ENCODE results near the gene NEIL1. TPM values are rescaled to one million over a fixed set of nuclear protein-coding genes. Genes with fewer than 3 reads are reported as not detected.

The NEIL1 gene
- total RNA-seq, 1 experiment from 2014 or later, result 41.4 TPM

- H3K4me2 ChIP-seq (ENCODE audit: low read length), result peak within 1 kb of the TSS; percentile 92
- RAD21 ChIA-PET (ENCODE audit: low non-redundant PET in 1 of 2, low total read pairs in 2 of 2, uncharacterized antibody in 2 of 2, unreplicated experiment in 2 of 2), result no interaction called here
- peak within 1 kb of the TSS; percentile 48 for H3K27ac ChIP-seq (ENCODE audit: low read depth, low read length)
- CTCF ChIA-PET, result no interaction called here
- no peaks in the 10 kb centered on the region for H4K20me1 ChIP-seq (ENCODE audit: insufficient read depth)
- peak; percentile 93 for ATAC-seq
- H3K4me3 ChIP-seq (replicated peaks in 1 of 2; ENCODE audit: low read depth in 1 of 2, low read length in 2 of 2), result peak within 1 kb of the TSS; percentile 71 to 83
- no TSS peak for BruUV-seq (replicated peaks)
- DNase-seq (ENCODE audit: low read depth, low spot score), result peak; percentile 91
- H2AFZ ChIP-seq (ENCODE audit: low read depth, low read length, poor library complexity, severe bottlenecking), result peak within 1 kb of the TSS; percentile 24
- POLR2A ChIA-PET, result interaction anchor here (1.1 kb wide), 1 partner anchor 11 kb away, joined by 3 read pairs; the partner anchor contains the start of gene NEIL1
- no peaks in the 10 kb centered on the region for H3K27me3 ChIP-seq (ENCODE audit: insufficient read depth, low read length)
- H3K9me3 ChIP-seq (ENCODE audit: control insufficient read depth in 1 of 2, insufficient read depth in 1 of 2, low read depth in 1 of 2, low read length in 2 of 2), result no peaks in the 10 kb centered on the region
- no peaks in the 10 kb centered on the region for H3K36me3 ChIP-seq (ENCODE audit: control insufficient read depth in 1 of 2, insufficient read depth in 2 of 2, low read length in 2 of 2)
- H3K9me2 ChIP-seq (ENCODE audit: insufficient read depth), result no peaks in the 10 kb centered on the region
- H3K79me2 ChIP-seq (ENCODE audit: insufficient read depth, low read length), result peaks cover 13% of the 10 kb centered on the region
- peaks cover 9 to 14% of the 10 kb centered on the region in 2 experiments for H3K4me1 ChIP-seq (ENCODE audit: control insufficient read depth in 1 of 2, insufficient read depth in 2 of 2, low read length in 2 of 2)
- H3K9ac ChIP-seq (ENCODE audit: low read length), result peak within 1 kb of the TSS; percentile 87
- intact Hi-C loops (cut with micrococcal nuclease), result no loop called here
- TF ChIP-seq EGR1 (IDR thresholded peaks at IDR 0.05; ENCODE audit: low read depth) (peak; percentile 31; the same call in 1 of the 2 replicates), ZNF274 (IDR thresholded peaks at IDR 0.05; ENCODE audit: low read depth, low read length) (no peak), CTCF (IDR thresholded peaks at IDR 0.05 in 2 of 3, conservative IDR thresholded peaks at IDR 0.05 in 1 of 3; ENCODE audit: borderline replicate concordance in 1 of 3, insufficient read depth in 1 of 3, low read depth in 2 of 3, low read length in 2 of 3) (no peak), MAX (IDR thresholded peaks at IDR 0.05) (peak; percentile 84), POLR2AphosphoS5 (IDR thresholded peaks at IDR 0.05; ENCODE audit: low read depth, low read length) (peak; percentile 75), YY1 (IDR thresholded peaks at IDR 0.05; ENCODE audit: extremely low read depth, insufficient replicate concordance, low read depth, low read length) (peak; percentile 44), JUND (IDR thresholded peaks at IDR 0.05) (peak; percentile 20; the same call in 1 of the 2 replicates), SIN3A (IDR thresholded peaks at IDR 0.05; ENCODE audit: low read depth) (peak; percentile 94), ELF1 (IDR thresholded peaks at IDR 0.05; ENCODE audit: borderline replicate concordance, low read depth) (peak; percentile 68), ZBTB33 (IDR thresholded peaks at IDR 0.05; ENCODE audit: extremely low read depth, insufficient replicate concordance, low read length) (no peak), ATF3 (IDR thresholded peaks at IDR 0.05) (no peak), RAD21 (IDR thresholded peaks at IDR 0.05; ENCODE audit: low read depth) (no peak), ZFX (IDR thresholded peaks at IDR 0.05) (peak; percentile 59; the same call in 1 of the 2 replicates), REST (IDR thresholded peaks at IDR 0.05; ENCODE audit: low read depth) (no peak), SRF (IDR thresholded peaks at IDR 0.05; ENCODE audit: low read depth) (no peak), POLR2A (IDR thresholded peaks at IDR 0.05; ENCODE audit: borderline replicate concordance, extremely low read depth, insufficient read depth, insufficient read length) (no peak), EZH2phosphoT487 (IDR thresholded peaks at IDR 0.05; ENCODE audit: borderline replicate concordance) (no peak), CEBPB (IDR thresholded peaks at IDR 0.05; ENCODE audit: low read depth) (no peak), TCF7L2 (IDR thresholded peaks at IDR 0.05; ENCODE audit: borderline replicate concordance, extremely low read depth, insufficient read depth, insufficient read length) (no peak), CBX3 (IDR thresholded peaks at IDR 0.05; ENCODE audit: low read depth) (no peak)
Measured at GRCh38 chr15:75335705-75336355, 11.0 kb upstream of the NEIL1 start, which contains the start of gene COMMD4. TSS of gene COMMD4 (plus strand) at chr15:75336063. CDS start at chr15:75336090, 27 bp downstream.
